GM12801 (cell line): ENCODE measurements around the gene TMEM123.

ENCODE experiments used
- TF ChIP-seq, protein P1 (sequence below): IDR thresholded peaks from one replicate; pipeline ENCODE4 v1.5.1; 2011; ENCODE audit warnings: control low read depth; ENCODE audit not compliant: insufficient read length; ENCODE audit errors: extremely low read depth

TMEM123 gene

DNA sequence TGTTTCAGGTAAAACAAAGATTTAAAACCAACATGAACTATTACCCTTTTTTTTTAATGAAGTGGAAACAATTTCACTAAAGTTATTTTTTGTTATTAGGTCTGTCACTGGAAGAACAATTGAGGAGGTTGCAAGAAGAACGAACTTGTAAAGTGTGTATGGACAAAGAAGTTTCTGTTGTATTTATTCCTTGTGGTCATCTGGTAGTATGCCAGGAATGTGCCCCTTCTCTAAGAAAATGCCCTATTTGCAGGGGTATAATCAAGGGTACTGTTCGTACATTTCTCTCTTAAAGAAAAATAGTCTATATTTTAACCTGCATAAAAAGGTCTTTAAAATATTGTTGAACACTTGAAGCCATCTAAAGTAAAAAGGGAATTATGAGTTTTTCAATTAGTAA, 74.7 kb downstream of the TMEM123 start:
- TF ChIP-seq, protein P1, sequence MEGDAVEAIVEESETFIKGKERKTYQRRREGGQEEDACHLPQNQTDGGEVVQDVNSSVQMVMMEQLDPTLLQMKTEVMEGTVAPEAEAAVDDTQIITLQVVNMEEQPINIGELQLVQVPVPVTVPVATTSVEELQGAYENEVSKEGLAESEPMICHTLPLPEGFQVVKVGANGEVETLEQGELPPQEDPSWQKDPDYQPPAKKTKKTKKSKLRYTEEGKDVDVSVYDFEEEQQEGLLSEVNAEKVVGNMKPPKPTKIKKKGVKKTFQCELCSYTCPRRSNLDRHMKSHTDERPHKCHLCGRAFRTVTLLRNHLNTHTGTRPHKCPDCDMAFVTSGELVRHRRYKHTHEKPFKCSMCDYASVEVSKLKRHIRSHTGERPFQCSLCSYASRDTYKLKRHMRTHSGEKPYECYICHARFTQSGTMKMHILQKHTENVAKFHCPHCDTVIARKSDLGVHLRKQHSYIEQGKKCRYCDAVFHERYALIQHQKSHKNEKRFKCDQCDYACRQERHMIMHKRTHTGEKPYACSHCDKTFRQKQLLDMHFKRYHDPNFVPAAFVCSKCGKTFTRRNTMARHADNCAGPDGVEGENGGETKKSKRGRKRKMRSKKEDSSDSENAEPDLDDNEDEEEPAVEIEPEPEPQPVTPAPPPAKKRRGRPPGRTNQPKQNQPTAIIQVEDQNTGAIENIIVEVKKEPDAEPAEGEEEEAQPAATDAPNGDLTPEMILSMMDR, result no peak

DNA sequence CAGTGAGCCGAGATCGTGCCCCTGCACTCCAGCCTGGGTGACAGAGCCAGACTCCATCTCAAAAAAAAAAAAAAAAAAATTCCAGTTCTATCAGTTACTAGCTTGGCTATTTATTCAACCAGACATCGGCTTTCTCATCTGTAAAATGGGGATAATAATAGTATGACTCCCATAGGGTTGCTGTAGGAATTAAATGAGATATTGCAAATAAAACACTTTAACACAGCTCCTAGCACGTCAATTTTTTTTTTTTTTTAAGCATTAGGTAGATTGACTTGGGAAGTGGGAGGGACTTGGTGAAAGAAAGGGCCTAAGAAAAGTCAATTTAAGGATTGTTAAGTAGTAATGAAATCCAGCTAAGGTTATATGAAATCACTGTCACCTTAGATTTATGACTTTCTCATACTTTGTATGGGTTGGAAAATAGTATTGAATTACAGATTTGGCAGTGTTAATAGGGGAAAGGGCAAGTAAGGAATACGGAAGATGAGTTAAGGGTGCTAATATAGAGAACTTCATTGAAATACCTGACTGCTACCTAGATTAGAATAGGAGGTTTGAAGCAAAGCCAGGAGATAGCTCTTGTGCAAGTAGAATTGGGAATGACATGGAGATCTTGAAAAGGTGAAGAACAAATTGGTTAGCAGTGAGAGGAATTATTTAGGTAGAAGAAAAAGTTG, 76.7 kb downstream of the TMEM123 start:
- TF ChIP-seq, protein P1, result no peak

DNA sequence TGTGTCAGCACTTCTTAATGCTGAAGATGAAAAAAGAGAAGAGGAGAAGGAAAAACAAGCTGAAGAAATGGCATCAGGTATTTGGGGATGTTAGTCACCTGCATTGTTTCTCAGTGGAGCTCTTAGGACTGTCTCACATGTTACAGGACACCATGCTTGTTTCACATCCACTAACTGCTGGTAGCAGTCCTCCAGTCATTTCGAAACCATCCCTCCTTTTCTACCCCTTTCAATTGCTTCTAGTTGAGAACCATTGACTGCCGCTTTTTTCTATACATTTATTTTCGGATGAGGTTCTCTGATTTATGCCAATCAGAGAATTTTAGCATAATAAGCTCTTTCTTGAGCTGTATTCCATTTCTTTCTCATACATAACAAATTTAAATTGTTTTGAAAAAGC, 84.1 kb downstream of the TMEM123 start:
- TF ChIP-seq, protein P1, result no peak

DNA sequence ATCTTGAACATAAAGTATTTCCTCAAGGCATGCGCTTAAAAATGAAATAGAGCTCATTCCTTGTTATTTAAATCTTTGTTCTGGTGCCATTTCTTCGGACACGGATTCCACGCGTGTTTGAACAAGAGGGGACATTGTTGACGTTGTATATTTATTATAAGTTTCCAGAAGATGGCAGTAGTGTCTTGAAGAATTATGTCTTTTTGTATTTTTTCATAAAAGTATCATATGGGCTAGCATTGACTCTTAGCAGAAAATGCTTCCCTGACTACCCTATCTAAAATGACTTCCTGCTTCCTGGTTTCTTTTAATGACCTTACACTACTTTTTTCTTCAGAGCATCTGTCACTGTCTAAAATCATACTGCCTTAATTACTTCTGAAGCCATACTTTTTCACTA, 85.2 kb downstream of the TMEM123 start:
- TF ChIP-seq, protein P1, result no peak

DNA sequence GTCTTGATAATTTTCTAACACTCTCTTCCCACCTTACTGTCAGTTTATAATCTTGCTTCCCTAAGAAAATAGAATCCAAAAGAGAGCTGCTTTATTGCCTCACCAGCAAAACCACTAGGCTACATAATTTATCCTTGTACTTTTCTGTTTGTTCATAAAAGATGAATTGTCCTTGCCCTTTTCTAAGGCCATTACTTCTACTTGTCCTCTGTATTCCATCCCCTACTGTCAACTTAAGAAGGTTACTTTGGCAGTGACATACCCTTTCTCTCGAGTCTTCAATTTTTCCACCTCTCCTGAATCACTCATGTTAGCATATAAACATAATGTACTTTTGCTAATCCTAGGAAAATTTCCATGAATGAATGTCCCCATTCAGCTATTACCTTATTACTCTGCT, 87.6 kb downstream of the TMEM123 start:
- TF ChIP-seq, protein P1, result no peak

GRCh38 chr11:102361086-102362031, 91.2 kb downstream of the TMEM123 start:
- TF ChIP-seq, protein P1, result no peak

DNA sequence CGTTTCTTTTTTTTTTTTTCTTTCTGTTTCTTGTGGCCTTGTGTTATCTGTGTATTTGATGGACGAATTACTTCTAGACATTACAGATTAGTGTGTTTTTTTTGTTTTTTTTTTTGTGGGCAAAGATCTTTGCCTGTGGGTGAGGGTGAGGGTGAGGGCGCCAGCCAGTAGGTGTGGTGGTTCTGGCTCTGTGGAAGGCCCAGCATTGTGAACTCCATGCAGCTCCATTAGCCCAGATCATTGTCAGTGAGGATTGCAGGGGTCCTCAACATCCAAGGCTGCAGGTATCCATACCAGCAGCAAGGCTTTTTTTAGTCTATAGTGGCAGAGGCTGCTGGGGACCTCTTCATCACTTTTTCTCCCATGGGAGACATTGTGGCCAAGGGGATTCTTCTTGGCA, 91.9 kb downstream of the TMEM123 start:
- TF ChIP-seq, protein P1, result no peak
